ENCODE results near the gene EHD2.

- TF ChIP-seq EZH2 (IDR thresholded peaks at IDR 0.05; ENCODE audit: low read length, unreplicated experiment), result no peak
- TF ChIP-seq CTCF (conservative IDR thresholded peaks at IDR 0.05; ENCODE audit: low read depth, low read length), result no peak
These were observed 36.4 kb upstream of the EHD2 start for GRCh38 chr19:47676811-47677210.
